ENCODE results near the gene TRAPPC8. TPM values are rescaled to one million over a fixed set of nuclear protein-coding genes. Genes with fewer than 3 reads are reported as not detected.
A peak's percentile ranks its signal among the peaks of the same experiment; 100 is the strongest.
"Not testable (repeated sequence)": the region's sequence is repeated elsewhere in the genome, so short reads cannot be mapped to it uniquely, and the experiment has no call there.

The TRAPPC8 gene
- total RNA-seq, 4 donors from 2014 or later: 35.0 to 49.4 (median 42.5) TPM

DNA sequence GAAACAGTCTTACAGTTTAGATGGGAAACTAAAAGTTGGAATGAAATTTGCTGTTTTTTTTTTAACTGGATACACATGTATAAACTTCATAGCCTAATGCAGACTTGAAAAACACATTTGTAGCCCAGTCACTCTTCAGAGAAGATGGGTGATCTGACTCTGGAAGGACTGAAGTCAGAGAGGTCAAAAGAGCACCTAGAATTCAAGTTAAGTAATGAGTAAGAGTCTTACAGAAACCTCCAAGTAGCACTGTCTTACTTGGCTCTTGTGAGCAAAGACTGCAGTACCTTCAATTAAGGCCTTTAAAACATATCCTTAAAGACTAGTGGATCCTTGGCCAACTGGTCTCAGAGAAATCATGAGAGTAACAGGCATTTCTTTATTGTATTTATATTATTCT lies 41.9 kb downstream of the TRAPPC8 start:
- no peaks in the 10 kb centered on the region for H3K27me3 ChIP-seq
- intact Hi-C loops (cut with DNase I): no loop called here
- no peaks in the 10 kb centered on the region for H3K9me3 ChIP-seq
- H3K4me3 ChIP-seq: no peak overlapping the region
- no peak for DNase-seq (ENCODE audit: extremely low spot score)
- peak overlapping the region in 2 of 4 donors; percentile 31 to 42 for H3K27ac ChIP-seq (replicated peaks in 1 of 4)
- H3K36me3 ChIP-seq: peaks cover 23 to 90% (median 71%) of the 10 kb centered on the region in 4 donors
- peaks cover 0 to 14% (median 10%) of the 10 kb centered on the region in 4 donors for H3K4me1 ChIP-seq
- TF ChIP-seq POLR2A (IDR thresholded peaks at IDR 0.05; ENCODE audit: low read depth): no peak
- no peak for TF ChIP-seq POLR2AphosphoS5 (IDR thresholded peaks at IDR 0.05)
- TF ChIP-seq EP300 (IDR thresholded peaks at IDR 0.05): no peak
- TF ChIP-seq, protein P1, sequence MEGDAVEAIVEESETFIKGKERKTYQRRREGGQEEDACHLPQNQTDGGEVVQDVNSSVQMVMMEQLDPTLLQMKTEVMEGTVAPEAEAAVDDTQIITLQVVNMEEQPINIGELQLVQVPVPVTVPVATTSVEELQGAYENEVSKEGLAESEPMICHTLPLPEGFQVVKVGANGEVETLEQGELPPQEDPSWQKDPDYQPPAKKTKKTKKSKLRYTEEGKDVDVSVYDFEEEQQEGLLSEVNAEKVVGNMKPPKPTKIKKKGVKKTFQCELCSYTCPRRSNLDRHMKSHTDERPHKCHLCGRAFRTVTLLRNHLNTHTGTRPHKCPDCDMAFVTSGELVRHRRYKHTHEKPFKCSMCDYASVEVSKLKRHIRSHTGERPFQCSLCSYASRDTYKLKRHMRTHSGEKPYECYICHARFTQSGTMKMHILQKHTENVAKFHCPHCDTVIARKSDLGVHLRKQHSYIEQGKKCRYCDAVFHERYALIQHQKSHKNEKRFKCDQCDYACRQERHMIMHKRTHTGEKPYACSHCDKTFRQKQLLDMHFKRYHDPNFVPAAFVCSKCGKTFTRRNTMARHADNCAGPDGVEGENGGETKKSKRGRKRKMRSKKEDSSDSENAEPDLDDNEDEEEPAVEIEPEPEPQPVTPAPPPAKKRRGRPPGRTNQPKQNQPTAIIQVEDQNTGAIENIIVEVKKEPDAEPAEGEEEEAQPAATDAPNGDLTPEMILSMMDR (IDR thresholded peaks at IDR 0.05): no peak

DNA sequence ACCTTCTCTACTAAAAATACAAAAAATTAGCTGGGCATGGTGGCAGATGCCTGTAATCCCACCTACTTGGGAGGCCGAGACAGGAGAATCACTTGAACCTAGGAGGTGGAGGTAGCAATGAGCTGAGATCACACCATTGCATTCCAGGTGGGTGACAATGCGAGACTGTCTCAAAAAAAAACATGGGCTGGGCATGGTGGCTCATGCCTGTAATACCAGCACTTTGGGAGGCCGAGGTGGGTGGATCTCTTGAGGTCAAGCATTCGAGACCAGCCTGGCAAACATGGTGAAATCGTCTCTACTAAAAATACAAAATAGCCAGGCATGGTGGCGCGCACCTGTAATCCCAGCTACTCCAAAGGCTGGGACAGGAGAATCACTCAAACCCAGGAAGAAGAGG lies 43.2 kb downstream of the TRAPPC8 start:
- peaks cover 18 to 87% (median 67%) of the 10 kb centered on the region in 4 donors for H3K36me3 ChIP-seq
- H3K4me3 ChIP-seq; H3K27me3 ChIP-seq; intact Hi-C loops (cut with DNase I); H3K27ac ChIP-seq (replicated peaks in 1 of 4); DNase-seq (ENCODE audit: extremely low spot score); H3K9me3 ChIP-seq: not testable (repeated sequence)
- peaks cover 0 to 14% (median 10%) of the 10 kb centered on the region in 4 donors for H3K4me1 ChIP-seq
- 94% methylated on average over 7 of the region's 7 CpGs for WGBS

DNA sequence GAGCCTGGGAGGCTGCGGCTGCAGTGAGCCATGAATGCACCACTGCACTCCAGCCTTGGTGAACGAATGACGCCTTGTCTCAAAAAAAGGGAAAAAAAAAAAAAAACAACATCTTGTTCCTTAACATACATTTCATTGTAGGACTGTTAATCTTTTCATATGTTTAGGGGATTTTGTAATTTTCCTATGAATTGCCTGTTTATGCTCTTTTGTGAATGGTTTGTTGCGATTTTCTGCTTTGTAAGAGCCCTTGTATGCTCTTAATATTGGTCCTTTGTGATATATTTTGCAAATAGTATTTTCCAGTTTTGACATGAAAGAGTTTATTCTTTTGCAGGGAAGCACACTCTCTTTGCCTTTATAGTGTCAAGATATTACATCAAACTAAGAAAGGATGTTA lies 50.0 kb downstream of the TRAPPC8 start:
- Histone ChIP-seq H3K27ac (replicated peaks in 1 of 4) (no peak overlapping the region), H3K36me3 (peaks cover 18 to 72% (median 45%) of the 10 kb centered on the region in 4 donors), H3K27me3 (no peaks in the 10 kb centered on the region), H3K9me3 (no peaks in the 10 kb centered on the region), H3K4me1 (no peaks in the 10 kb centered on the region), H3K4me3 (no peak overlapping the region)
- intact Hi-C loops (cut with DNase I): no loop called here
- 87% methylated on average over 4 of the region's 4 CpGs for WGBS
- DNase-seq (ENCODE audit: extremely low spot score): no peak
- TF ChIP-seq, protein P1 (IDR thresholded peaks at IDR 0.05): no peak
- no peak for TF ChIP-seq POLR2A (IDR thresholded peaks at IDR 0.05; ENCODE audit: low read depth)
- no peak for TF ChIP-seq POLR2AphosphoS5 (IDR thresholded peaks at IDR 0.05)
- no peak for TF ChIP-seq EP300 (IDR thresholded peaks at IDR 0.05)

DNA sequence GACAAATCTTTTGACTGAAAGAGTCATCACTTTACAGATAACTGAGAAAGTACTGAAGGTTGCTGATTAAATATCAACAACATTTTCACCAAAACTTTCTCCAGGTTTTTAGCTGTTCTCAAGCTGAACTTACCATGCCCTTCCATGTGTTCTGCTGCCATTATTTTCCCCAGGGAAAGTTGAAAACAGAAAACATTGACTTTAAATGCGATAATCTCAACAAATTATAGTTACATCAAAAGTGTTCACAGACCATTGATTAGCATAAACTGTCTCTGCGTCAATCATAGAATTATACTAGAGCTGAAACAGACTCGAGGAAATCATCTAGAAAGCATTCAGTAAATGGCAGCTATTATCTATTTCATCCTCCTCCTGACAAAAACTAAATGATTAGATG lies 51.4 kb downstream of the TRAPPC8 start:
- Histone ChIP-seq H3K4me1 (no peaks in the 10 kb centered on the region), H3K4me3 (no peak overlapping the region), H3K9me3 (no peaks in the 10 kb centered on the region), H3K36me3 (peaks cover 17 to 75% (median 47%) of the 10 kb centered on the region in 4 donors), H3K27me3 (no peaks in the 10 kb centered on the region), H3K27ac (replicated peaks in 1 of 4) (no peak overlapping the region)
- WGBS: 99% methylated on average over 3 of the region's 3 CpGs
- intact Hi-C loops (cut with DNase I): no loop called here
- TF ChIP-seq EP300 (IDR thresholded peaks at IDR 0.05) (no peak), POLR2AphosphoS5 (IDR thresholded peaks at IDR 0.05) (no peak)
- TF ChIP-seq, protein P1 (IDR thresholded peaks at IDR 0.05): no peak
- no peak for DNase-seq (ENCODE audit: extremely low spot score)

DNA sequence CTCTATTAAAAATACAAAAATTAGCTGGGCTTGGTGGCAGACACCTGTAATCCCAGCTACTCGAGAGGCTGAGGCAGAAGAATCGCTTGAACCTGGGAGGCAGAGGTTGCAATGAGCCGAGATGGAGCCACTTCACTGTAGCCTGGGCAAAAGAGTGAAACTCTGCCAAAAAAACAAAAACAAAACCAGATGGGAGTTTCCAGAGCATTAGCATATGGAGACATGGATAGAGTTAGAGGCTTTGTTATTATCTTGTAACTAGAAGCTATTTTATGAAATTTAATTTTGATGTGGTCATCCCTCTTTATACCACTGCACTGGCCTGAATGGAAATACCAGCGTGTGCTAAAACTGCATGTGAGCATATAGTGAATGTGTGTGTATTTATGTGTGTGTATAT lies 58.9 kb downstream of the TRAPPC8 start:
- no peak for DNase-seq (ENCODE audit: extremely low spot score)
- intact Hi-C loops (cut with DNase I): no loop called here
- H3K27ac ChIP-seq (replicated peaks in 1 of 4): no peak overlapping the region
- TF ChIP-seq POLR2A (IDR thresholded peaks at IDR 0.05; ENCODE audit: low read depth): no peak
- no peaks in the 10 kb centered on the region for H3K4me1 ChIP-seq
- WGBS: 98% methylated on average over 4 of the region's 4 CpGs
- H3K9me3 ChIP-seq: peaks cover 0 to 12% (median 2%) of the 10 kb centered on the region in 4 donors
- no peaks in the 10 kb centered on the region for H3K27me3 ChIP-seq
- H3K4me3 ChIP-seq: no peak overlapping the region
- peaks cover 14 to 83% (median 54%) of the 10 kb centered on the region in 4 donors for H3K36me3 ChIP-seq

DNA sequence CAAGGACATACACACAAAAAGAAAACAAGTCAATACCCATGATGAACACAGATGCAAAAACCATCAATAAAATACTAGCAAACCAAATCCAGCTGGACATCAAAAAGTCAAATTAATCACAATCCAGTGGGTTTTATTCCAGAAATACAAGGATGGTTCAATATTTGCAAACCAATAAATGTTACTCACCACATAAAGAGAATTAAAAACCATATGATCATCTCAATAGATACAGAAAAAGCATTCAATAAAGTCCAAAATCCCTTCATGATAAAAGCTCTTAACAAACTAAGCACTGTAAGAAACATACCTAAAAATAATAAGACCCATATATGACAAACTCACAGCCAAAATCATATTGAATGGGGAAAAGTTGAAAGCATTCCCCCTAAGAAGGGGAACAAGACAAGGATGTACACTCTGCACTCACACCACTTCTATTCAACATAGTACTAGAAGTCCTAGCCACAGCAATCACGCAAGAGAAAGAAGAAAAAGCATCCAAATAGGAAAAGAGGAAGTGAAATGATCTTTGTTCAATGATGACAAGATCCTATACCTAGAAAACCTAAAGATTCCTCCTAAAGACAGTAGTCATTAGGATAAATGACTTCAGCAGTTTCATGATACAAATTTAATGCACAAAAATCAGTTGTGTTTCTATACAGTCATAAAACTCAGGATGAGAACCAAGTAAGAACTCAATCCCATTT lies 62.6 kb downstream of the TRAPPC8 start:
- Histone ChIP-seq H3K9me3 (peaks cover 0 to 12% (median 2%) of the 10 kb centered on the region in 4 donors), H3K27ac (replicated peaks in 1 of 4) (no peak overlapping the region), H3K4me1 (no peaks in the 10 kb centered on the region), H3K4me3 (no peak overlapping the region), H3K27me3 (no peaks in the 10 kb centered on the region), H3K36me3 (peaks cover 16 to 83% (median 42%) of the 10 kb centered on the region in 4 donors)
- WGBS: 100% methylated on average over 1 of the region's 1 CpG
- TF ChIP-seq EP300 (IDR thresholded peaks at IDR 0.05) (no peak), POLR2AphosphoS5 (IDR thresholded peaks at IDR 0.05) (no peak), POLR2A (IDR thresholded peaks at IDR 0.05; ENCODE audit: low read depth) (no peak)
- TF ChIP-seq, protein P1 (IDR thresholded peaks at IDR 0.05): no peak
- DNase-seq (ENCODE audit: extremely low spot score): no peak
- intact Hi-C loops (cut with DNase I): no loop called here

All from esophagus muscularis mucosa (tissue), 4 donors.